ENCODE measurements around the gene CTIF.

CTIF gene

DNA sequence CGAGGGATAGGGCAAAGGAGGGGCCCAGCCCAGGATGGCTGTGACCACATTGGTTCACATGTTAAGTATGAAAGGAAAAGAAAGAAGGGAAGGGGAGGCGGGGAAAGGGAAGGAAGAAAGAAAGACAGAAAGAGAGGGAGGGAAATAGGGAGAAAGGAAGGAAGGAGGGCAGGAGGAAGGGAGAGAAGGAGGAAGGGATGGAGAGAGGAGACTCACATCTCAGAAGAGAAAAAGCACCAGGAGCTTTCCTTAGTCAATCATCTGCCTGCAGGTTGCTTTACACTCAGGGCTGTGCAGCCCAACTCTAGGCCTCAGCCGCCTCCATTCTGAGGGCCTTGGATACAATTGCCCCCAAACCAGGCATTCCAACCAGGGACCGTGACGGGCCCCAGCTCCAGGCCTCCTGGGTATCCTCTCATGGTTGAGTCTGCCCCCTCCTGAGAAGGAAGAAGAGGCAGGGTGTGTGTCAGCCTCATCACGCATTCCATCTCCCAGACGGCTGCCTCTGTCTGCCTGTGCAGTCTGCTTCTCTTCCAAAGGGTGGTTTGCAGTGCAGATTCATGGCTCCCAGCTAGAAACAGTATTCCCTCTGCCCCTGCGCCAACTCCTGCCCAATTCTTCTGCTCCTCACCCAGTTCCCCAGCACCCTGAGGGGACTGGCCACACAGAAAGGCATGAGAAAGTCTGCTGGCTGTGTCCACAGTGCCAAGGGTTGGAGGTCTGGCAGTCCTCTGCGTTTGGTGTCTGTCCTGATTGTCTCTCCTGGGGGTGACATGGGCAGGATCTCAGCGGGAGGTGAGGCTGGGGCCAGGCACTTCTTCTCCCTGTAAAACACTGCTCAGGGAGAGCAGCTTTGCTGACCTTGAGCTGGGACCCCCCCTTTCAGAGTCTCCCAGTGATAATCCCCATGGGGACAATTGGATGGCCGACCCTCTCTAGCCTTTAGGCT lies 248.6 kb downstream of the CTIF start:
- DNase-seq (ENCODE audit: low read depth, low spot score) = no peak

DNA sequence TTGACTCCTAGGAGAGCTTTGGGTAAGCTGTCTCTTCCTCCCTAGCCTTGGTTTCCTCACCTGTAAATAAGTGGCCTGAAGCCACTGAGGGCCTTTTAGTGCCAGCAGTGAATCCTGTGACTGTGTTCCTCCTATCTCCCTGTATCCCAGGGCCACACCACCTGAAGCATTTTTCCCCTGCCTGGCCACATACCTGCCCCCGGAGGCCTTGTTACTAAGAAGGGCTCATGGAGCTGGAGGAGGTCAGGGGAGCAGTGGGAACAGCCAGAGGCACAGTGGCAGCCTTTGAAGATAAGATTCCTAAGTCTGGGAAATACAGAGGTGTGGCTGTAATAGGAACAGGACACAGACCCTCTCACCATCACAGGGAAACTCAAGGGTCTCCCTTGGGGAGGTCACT lies 249.5 kb downstream of the CTIF start:
- no peak for DNase-seq (ENCODE audit: low read depth, low spot score)

DNA sequence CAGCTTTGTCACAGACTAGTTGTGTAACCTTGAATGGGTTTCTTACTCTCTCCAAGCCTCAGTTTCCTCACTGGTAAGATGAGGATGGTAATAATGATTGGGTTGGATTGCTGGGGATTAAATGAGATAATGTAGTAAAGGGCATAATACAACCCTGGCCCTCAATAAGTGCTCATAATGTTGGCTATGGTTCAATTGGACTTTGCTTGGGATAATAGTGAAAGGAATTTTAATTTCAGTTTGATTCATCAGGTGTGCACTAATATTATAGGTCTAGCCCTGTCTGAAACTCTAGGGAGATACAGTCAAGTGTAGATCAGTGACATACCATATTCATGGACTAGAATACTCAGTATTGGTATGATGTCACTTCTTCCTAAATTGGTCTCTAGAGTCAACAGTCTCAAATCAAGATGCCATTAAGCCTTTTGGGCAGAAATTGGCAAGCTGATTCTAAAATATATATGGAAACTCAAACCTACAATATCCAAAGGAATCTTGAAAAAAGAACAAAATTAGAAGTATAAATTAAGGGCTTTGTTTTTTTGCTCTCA lies 250.5 kb downstream of the CTIF start:
- DNase-seq (ENCODE audit: low read depth, low spot score) = no peak

DNA sequence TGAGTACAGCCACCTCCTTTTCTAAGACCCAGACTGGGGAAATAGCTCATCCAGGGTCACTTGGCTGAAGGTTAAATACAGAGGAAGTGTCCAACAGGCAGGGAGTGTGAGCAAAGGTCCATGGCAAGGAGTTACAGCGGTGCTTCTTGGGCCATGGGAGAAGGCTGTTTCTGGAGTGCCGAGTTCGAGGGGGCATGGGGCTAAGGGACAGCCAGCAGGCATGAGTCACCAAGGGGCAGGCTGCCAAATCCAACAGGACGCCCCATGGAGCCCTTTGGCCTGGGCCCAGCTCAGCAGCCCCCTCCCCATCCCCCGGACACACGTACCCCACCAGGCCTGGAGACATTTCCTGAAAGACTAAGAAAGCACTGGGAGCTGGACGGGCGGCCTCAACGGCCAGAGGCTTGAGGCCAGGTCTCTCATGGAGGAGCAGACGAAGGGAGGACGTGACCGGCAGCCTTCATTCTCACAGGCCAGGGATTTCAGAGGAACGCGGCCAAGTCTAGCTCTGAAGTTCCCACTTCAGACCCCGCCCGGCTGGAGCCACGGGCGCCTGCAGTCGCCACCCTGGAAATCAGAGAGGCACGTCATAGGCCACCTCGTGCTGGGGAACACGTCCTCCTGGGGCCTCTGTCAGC lies 251.5 kb downstream of the CTIF start:
- no peak for DNase-seq (ENCODE audit: low read depth, low spot score)

DNA sequence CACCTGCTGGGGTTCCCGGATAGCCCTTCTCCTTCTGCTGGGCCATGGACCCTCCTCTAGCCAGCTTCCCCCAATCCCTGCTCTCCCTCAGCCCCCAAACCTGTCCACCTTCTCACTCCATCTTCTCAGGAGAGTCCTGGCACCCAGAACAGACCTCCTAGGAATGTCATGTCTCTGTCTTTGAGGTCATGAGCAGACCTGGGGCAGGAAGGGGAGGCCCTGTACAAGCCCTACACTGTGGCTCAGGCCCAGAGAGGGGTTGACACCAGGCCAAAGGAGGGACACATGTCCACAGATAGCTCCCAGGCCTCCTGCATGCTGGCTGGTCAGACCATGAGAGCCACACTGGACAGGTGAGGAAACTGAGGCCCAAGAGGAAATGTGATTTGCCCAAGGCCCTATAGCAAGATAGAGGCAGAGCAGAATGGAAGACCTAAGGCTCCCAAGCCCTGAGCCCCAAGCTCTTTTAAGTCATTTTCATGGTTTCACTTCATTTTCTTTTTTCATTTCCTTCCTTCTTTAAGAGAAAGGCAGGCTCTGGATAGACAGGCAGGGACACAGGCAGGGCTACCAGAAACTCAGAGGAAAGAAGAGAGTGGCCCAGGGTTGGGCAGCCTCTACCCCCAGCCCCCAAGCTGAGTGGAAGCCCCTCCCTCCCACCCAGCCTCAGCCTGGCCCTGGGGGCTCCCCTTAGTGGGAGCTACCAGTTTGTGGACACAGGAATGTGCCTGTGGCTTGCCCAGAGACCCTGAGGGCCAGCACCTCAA lies 252.2 kb downstream of the CTIF start:
- DNase-seq (ENCODE audit: low read depth, low spot score) = no peak

DNA sequence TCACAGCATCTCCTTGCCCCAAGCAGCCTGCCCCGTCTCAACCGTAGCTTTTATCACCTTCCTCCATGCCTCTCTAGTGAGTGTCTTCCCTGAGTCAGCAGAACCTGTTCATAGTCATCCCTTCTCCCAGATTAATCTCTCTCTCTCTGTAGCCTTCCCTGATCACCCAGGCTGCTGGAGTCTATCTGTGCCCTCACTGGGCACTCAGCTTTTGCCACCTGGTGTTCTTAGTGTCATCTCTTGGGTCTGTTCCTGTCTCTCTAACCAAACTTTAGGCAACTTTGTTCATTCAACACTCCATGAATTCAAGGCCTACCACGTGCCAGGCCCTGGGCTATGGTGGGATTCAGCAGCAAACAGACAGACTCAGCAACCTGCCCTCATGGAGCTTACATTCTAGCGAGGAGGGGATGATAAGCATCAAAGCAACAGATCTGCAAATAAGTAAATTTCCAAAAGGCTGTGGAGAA lies 252.8 kb downstream of the CTIF start:
- DNase-seq (ENCODE audit: low read depth, low spot score) = no peak

DNA sequence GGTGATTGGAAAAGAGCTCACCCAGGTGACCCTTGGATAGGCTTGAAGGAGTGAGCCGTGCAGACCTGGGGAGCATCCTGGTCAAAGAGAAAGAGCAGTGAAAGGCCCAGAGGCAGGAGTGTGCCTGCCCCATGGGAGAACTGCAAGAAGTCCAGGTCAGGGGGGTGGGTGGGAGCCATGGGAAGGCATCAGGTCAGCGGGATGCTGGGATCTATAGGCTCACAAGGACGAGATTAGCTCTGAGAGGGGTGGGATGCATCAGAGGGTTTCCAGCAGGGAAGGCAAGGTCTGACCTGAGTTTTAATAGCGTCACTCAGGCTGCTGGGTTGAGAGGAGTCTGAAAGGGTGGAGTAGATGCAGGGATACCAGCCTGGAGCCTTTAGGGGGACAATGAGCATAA lies 253.3 kb downstream of the CTIF start:
- no peak for DNase-seq (ENCODE audit: low read depth, low spot score)

DNA sequence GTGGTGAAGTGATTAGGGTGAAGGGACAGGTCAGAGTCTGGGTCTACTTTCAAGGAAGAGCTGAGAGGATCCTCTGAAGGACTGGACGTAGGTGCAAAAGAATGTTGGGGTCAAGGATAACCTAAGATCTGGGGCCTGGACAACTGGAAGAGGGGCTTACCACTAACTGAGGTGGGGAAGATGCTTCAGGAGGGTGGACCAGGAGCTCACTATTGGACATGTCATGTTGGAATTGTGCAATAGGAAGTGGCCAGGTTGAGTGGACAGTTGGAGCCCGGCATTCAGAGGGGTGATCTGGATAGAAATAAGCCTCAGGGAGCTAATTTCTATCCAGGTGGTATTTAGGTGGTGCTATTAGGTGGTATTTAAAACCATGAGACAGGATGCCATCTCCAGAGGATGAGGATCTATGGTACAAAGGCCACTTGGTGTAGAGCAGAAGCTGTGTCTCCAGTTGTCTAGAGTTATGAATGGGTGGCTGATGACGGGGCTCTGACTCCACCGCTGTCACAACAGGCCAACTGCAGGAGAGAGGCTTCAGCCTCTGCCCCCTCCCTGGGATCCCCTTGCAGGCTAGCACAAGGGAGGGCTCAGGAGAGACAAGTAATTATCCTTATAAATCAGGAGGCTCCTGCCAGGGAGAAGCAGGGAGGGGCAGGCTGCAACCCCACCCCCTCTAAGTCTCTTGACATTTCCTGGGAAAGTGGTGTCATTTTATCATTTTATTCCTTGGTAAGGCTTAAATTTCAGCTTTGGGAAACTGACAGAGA lies 254.0 kb downstream of the CTIF start:
- DNase-seq (ENCODE audit: low read depth, low spot score) = no peak

DNA sequence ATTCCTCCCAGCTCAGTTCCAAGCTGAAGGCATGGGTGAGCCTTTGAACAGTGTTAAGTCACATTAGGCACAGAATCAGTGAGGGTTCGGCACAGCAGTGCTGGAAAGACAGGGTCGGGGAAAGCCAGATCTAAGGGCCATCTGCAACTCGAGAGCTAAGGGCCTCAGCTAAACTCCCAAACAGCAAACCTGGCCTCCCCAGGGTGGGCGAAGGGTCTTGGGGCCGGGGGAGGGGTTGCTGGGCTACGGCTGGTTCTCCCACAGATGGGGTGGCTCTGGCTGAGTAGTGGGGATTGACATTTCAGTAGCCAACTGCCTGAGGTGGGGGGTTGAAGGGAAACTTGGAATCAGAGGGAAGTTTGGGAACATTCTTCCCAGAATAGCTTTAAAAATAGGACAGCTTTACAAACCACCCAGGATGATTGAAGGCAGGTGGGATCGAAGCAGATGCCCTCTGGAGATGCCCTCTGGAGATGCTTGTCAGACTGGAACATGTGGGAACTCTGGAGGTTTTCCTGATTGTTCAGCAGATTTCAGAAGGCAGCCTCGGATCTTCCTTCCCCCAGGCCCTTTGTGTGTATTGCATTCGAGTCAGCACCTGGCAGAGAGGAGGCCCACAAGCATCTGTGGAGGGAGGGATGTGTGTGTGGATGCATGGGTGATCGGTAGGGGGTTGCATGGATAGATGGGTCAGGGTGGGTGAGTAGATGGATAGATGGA lies 255.6 kb downstream of the CTIF start:
- DNase-seq (ENCODE audit: low read depth, low spot score) = no peak

DNA sequence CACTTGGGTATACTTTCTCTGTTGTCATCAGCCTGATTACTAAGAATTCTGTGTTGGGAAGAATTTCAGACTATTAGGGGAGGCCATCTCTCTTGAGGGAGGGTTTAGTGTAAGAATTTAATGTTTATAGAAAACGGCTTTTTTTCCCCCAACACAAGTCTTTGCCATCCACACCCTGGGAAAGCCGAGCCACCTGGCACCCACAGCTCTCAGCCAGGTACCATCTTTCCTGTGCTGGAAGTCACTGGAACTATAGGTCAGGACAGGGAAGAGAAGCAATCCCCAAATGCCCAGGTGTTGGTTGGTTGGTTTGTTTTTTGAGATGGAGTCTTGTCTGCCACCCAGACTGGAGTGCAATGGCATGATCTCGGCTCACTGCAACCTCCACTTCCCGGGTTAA lies 256.9 kb downstream of the CTIF start:
- no peak for DNase-seq (ENCODE audit: low read depth, low spot score)

DNA sequence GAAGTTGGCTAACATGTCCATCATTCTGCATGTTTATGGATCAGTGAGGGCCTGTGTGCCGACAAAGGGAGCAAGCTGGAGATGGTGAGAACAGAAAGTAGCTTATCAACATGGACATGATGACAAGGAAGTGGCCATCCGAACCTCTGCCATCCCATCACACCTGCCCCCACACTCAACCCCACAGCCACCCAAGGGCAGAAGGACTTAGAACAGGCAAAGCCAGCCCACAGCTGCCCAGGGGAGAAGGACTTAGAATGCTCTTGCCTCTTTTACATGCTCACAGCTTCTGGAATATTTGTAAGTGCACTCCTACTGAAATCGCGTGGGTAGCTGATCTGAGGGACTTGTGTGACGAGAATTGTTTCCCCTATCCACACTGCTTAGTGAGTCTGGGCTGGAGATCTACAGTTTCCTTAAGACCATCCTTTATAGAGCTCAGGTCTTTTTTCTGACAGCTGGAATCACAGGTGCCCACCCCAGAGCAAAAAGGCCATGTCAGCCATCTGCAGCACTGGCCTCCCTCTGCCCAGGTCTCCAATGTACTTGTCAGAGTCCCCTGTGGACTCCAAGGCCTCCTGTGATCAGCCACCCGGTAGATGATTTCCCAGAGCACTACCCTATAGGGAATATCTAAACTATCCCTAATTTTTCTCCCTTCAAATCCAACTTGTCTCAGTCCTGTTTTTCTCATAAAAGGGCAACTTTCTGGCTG lies 257.8 kb downstream of the CTIF start:
- no peak for DNase-seq (ENCODE audit: low read depth, low spot score)

DNA sequence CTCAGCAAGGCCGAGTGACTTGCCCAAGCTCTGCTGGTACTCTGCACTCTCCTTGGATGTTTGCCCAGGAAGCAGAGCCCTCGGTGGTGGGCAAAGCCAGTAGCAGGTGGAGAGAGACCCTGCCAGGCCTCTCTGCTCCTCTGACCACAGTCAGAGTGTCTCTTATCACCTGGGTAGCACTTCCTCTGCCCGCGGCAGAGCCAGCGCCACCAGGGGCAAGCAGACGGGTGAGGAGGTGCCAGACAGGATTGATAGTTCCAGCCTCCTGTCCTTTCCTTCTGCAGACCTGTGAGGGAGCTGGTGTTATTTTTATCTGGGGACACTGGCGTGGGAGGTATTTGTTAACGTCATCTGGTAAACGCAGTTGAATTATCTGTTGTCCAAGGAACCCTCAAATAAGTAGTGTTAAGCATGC lies 259.0 kb downstream of the CTIF start:
- no peak for DNase-seq (ENCODE audit: low read depth, low spot score)

DNA sequence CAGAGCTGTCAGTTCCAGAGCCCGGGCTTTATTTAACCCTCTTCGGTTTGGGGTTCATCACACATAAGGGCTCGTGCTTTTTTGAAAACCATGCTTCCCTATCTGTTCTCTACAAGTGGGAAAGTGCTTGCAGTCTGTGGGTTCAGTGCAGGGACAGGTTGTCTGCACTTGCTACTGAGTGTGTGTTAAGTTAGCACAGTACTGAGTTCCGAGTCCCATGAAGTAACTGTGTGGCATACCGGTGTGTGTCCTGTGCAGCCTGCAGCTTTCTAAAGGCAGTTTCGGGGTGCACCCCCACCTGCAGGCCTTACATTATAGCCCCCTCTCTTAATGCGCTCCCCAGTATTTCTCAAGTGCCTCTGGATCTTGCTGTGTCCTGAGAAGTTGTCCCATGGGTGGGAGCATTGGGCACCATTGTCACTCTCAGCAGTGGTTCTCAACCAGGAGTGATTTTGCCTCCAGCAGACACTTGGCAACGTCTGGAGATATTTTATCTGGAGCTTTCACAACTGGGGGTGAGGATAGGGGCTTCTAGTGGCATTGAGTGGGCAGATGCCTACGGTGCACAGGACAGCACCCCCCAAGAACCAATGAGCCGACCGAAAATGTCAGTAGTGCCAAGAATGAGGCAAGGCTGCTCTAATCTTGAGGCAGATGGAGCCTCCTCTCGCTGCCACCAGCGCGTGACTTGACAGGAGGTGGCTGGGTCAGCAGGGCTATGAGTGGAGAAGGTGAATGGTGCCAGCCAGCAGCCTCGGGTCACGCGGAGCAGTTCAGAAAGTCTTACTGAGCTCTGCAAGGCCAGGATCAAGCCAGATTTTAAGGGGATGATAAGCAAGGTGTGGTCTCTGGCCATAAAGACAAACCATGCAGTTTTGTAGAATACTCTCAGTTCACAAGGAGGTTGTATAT lies 259.8 kb downstream of the CTIF start:
- no peak for DNase-seq (ENCODE audit: low read depth, low spot score)

DNA sequence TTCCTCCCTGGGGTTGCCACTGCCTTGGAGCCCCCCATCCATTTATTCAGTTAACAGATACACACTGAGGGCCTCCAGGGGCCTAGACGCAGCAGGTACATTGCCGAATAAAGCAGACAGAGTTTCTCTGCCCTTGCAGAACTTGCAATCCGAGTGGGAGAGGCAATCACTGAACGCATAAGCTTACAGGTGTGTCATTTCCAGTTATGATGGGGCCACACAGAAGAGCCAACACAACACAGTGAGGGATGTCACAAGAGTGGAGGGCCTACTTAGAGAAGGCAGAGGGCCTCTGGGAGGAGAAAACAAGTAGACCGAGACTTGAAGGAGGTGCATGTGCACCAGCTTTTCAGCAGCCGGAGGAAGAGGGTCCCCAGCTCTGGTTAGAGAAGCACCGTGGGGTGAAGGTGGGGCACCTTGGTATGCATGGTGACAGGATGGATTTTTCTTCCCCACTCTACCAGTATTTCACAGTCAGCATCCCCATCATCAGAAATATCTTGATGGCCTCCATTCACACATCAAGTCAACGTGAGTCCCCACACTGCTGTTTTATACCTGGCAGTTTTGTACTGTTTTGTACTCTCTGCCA lies 261.0 kb downstream of the CTIF start:
- DNase-seq (ENCODE audit: low read depth, low spot score) = no peak

DNA sequence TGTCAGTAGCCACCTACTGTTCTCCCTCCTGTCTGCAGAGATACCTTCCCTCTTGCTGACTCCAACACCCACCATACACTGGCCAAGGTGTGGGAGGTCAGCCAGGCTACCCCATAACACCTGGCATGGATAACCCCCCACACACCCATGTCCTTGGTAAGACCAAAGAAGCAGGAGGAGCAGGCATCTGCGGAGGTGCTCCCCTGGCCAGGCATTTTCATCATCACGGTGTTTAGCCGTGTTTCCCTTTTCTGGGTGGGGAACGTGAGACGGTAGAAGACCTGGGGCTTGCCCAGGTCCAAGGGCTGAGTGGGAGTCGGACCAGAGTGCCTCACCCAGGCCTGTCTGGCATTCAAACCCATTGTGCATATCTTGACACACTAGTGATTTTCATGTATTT lies 261.6 kb downstream of the CTIF start:
- no peak for DNase-seq (ENCODE audit: low read depth, low spot score)

DNA sequence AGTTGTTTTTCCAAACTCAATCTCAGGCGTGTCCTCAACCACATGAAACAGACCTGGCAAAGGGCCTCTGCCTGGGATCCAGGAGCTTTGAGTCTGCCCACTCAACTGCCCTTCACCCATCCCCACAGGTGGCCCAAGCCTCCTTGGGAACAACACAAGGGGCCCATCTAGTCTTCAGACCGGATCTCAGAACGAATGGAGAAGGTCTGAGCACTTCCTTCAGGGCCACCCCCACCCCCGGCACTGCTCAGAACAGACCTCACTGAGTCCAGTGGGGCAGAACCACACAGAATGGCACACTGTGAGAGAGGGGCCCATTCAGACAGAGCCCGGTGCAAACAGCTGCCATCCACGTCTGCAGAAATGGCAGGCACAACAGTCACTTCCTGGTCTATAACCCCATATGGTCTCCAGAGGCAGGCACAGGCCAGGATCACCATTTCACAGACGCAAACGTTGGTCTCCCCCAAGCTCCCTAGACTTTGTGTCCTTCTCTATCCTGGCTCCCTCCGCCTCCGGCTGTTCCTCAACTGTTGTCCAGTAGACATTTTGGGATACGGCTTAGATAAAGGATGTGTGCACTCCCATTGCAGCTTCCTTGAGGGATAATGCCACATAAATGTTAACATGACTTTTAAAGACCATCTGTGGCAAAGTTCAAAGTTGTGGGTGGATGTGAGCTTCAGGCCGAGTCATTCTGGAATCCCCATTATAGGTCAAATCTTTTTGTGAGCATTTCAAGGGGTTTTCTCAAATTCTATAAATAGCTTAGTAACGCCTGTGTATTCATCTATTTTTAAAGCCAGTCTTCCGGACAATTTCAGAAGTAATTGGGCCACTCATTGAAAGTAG lies 262.3 kb downstream of the CTIF start:
- DNase-seq (ENCODE audit: low read depth, low spot score) = no peak

DNA sequence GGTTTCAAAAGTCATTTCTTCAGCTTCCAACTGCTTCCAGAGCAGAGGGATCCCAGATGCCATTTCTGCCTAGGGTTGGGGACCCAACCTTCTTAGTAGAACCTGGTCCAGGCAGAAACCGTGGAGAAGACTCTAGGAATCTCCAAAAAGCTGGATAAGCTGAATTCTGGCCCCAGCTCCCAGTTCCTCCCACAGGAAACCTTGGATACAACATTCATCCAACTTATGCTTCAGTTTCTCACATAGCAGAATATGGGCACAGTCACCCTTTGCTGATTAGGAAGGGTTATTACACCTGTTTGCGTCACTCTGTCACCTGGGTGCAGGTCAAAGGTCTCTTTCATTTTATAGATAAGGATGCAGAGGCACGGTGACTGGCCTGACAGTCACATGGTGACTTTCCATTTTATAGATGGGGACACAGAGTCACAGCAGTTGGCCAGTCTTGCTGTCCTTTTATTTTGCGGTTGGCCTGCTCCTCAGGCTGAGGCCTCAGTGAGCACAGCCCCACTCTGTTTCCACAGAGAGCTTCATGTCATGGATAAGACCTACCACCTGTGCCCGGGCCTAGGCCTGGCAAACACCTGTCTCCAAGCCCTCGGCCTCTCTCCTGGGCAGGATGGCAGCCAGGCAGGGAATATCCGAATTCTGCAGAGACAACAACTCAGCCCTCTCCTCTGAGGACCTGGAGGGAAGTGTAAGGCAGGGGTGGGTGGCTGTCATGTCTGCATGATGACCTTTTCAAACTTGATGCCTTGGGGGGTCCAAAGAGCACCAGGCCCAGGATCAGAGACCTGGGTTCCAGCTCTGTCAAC lies 263.1 kb downstream of the CTIF start:
- DNase-seq (ENCODE audit: low read depth, low spot score) = no peak

Data from activated naive CD8-positive, alpha-beta T cell treated with anti-CD3 and anti-CD28 coated beads, Interleukin-2, amount 50 U/mL, for 16 hours (primary cell).